Stomach (tissue), 9 donors: ENCODE data around the gene FOLR3. TPM values are rescaled to one million over a fixed set of nuclear protein-coding genes. Genes with fewer than 3 reads are reported as not detected.

Experiments
- DNase-seq, 2 donors: peaks; one replicate each; pipeline versions ENCODE4 v3.0.0 to v3.0.0-alpha.2; 2013 to 2019
- H3K27ac ChIP-seq, 5 donors: fragments of 200-600 bp in 4 of 5; sonication (generic) in 4 of 5; one replicate each; pipeline ENCODE4 v1.5.1; 2013 to 2019; ENCODE audit warnings: mild to moderate bottlenecking in 1 of 5, moderate library complexity in 1 of 5
- H3K27me3 ChIP-seq, 3 donors: fragments of 200-600 bp; sonication (generic); one replicate each; pipeline ENCODE4 v1.5.1; 2017 to 2019; ENCODE audit warnings: mixed run types in 1 of 3
- H3K36me3 ChIP-seq, 4 donors: fragments of 200-600 bp; sonication (generic); 1 replicate in 3 of 4; 2 replicates in 1 of 4; pipeline ENCODE4 v1.5.1; 2016 to 2019
- H3K4me1 ChIP-seq, 4 donors: fragments of 200-600 bp; sonication (generic); one replicate each; pipeline ENCODE4 v1.5.1; 2016 to 2019
- H3K4me3 ChIP-seq, 4 donors: fragments of 200-600 bp; sonication (generic) in 3 of 4; one replicate each; pipeline ENCODE4 v1.5.1; 2016 to 2019; ENCODE audit warnings: mild to moderate bottlenecking in 1 of 4
- H3K9me3 ChIP-seq, 4 donors: fragments of 200-600 bp; sonication (generic); one replicate each; pipeline ENCODE4 v1.5.1; 2016 to 2019
- EP300 ChIP-seq: sonication (generic); formaldehyde crosslinking; IDR thresholded peaks from one replicate; pipeline ENCODE4 v1.6.1; 2017; ENCODE audit warnings: antibody characterized with exemption
- POLR2A ChIP-seq, 4 donors: fragments of 450-650 bp; IDR thresholded peaks; one replicate each; pipeline ENCODE4 v1.6.1; 2016; ENCODE audit warnings: antibody characterized with exemption in 4 of 4, control low read depth in 2 of 4, mild to moderate bottlenecking in 1 of 4, moderate library complexity in 1 of 4
- POLR2AphosphoS5 ChIP-seq, 3 donors: sonication (generic); formaldehyde crosslinking; IDR thresholded peaks; one replicate each; pipeline ENCODE4 v1.6.1; 2016; ENCODE audit warnings: antibody characterized with exemption in 3 of 3
- WGBS, 5 donors: extraction: QIAGEN DNeasy Blood & Tissue Kit in 3 of 5; methylation state at CpG; one replicate each; pipeline versions ENCODE4 v1.1.5 to v1.1.7; 2013 to 2018; 5-methylcytosine and 5-hydroxymethylcytosine counted together
- intact Hi-C: fragments of 100-400 bp; cut with DNase I; formaldehyde crosslinking; loops from one replicate; pipeline ENCODE4 v1.15.1; 2023; ENCODE audit warnings: low total_unique reads
- polyA plus RNA-seq, 3 donors: library from polyadenylated mRNA; stranded (reverse); fragments of 200-250 nt; gene quantifications; one replicate each; pipeline ENCODE4 v1.2.3, GENCODE V29; 2013
- total RNA-seq, 5 donors: library from RNA; depleted of rRNA; stranded (reverse); fragments of >200 nt; gene quantifications; one replicate each; pipeline versions ENCODE4 v1.1.0 to v1.2.3, GENCODE V29; 2014 to 2016
- TF ChIP-seq, protein P1 (sequence below), 7 experiments: fragments of 450-650 bp in 4 of 7; fragments of 200-600 bp in 3 of 7; sonication (generic) in 3 of 7; IDR thresholded peaks; one replicate each; pipeline ENCODE4 v1.5.1; 2016 to 2019; ENCODE audit warnings: antibody characterized with exemption in 7 of 7, control low read depth in 2 of 7, mild to moderate bottlenecking in 1 of 7
- donor health status: healthy with polysubstance abuse.
- donor health status: Bipolar disorder and iron deficiency.
- donor health status: healthy.

Gene FOLR3
- total and polyA plus RNA-seq, 8 donors: 0.15 to 36.8 (median 0.62) TPM; not detected in 5

DNA sequence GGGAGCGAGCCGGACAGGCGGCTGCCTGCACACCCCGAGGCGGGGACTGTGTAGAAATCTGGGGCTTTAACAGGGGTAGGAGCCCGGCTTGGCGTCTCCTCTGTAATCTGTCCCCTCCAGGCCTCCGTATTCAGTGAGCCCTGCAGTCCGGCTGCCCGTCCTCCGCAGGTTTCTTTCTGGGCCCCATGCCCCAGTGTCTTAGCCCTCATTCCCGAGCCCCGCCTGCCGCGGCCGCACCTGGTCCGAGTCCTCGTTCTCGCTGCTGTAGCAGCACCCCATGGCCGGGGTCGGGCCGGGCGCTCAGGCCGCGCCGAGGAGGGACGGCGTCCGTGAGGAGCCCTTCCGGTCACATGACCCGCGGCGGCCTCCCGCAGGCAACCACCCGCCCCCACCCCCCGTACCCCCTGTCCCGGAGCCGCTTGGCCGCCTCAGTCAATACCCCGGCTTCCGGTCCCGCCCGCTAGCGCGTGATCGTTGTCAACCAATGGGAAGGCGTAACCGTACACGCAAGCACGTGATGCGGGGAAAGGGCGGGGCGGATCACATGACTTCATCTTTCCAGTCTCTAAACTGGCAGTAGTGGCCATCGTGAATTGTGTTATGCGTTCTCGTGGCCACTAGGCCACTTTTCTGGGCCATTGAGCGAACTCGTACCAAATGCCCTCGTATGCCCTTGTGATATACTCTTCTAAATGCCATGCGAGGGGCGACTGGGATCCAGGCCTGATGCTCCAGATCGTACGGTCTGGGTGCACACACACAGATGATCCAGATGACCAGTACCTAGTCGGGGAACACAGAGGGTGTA, 32.4 kb upstream of the FOLR3 start, which contains the start of gene LAMTOR1:
TSS of gene LAMTOR1 (minus strand) at position 352 of the 808 bp plus-strand sequence. CDS start at position 279, 73 bp downstream.
- peak within 1 kb of the TSS; percentile 93 to 97 (median 96) for H3K27ac ChIP-seq
- intact Hi-C loops: no loop called here
- peak; percentile 100 for DNase-seq
- peaks cover 12 to 39% (median 28%) of the 10 kb centered on the region in 4 donors for H3K36me3 ChIP-seq
- TF ChIP-seq POLR2AphosphoS5 (IDR thresholded peaks at IDR 0.05) (peak; percentile 79 to 86 (median 79)), EP300 (no peak), POLR2A (IDR thresholded peaks at IDR 0.05) (peak in 1 of 4 donors; percentile 13)
- TF ChIP-seq, protein P1, sequence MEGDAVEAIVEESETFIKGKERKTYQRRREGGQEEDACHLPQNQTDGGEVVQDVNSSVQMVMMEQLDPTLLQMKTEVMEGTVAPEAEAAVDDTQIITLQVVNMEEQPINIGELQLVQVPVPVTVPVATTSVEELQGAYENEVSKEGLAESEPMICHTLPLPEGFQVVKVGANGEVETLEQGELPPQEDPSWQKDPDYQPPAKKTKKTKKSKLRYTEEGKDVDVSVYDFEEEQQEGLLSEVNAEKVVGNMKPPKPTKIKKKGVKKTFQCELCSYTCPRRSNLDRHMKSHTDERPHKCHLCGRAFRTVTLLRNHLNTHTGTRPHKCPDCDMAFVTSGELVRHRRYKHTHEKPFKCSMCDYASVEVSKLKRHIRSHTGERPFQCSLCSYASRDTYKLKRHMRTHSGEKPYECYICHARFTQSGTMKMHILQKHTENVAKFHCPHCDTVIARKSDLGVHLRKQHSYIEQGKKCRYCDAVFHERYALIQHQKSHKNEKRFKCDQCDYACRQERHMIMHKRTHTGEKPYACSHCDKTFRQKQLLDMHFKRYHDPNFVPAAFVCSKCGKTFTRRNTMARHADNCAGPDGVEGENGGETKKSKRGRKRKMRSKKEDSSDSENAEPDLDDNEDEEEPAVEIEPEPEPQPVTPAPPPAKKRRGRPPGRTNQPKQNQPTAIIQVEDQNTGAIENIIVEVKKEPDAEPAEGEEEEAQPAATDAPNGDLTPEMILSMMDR (IDR thresholded peaks at IDR 0.05): peak in 5 of 7 experiments; percentile 28 to 67 (median 49)
- no peaks in the 10 kb centered on the region for H3K9me3 ChIP-seq
- peaks cover 22 to 51% (median 45%) of the 10 kb centered on the region in 4 donors for H3K4me1 ChIP-seq
- peak within 1 kb of the TSS; percentile 66 to 98 (median 82) for H3K4me3 ChIP-seq
- 2 to 4% (median 2%) methylated on average over 37 to 64 of the region's 64 CpGs for WGBS, 5 donors
- no peaks in the 10 kb centered on the region for H3K27me3 ChIP-seq

DNA sequence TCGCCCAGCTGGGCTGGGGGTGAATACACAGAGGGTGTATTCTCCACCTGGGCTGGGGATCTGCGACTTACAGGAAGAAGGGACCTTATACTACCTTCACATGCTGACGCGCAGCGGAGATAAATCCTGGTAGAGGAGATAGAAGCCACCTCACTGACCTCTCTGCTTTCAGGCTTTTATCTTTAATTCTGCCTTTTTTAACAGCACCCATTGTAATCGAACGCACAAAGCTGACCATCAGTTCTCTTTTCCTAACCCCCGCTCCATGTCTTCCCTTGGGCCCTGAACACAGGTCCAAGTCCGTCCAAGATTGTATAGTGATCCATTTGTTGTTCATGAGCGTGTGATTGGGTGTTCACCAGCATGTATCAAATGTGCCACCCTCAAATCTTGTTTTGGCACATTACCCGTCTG, 31.8 kb upstream of the FOLR3 start:
- peak overlapping the region; percentile 66 to 98 (median 82) for H3K4me3 ChIP-seq
- TF ChIP-seq EP300: no peak
- TF ChIP-seq POLR2A (IDR thresholded peaks at IDR 0.05): no peak
- TF ChIP-seq POLR2AphosphoS5 (IDR thresholded peaks at IDR 0.05): no peak
- TF ChIP-seq, protein P1 (IDR thresholded peaks at IDR 0.05): no peak
- peaks cover 6 to 39% (median 27%) of the 10 kb centered on the region in 4 donors for H3K36me3 ChIP-seq
- peaks cover 22 to 50% (median 43%) of the 10 kb centered on the region in 4 donors for H3K4me1 ChIP-seq
- WGBS, 5 donors: 77 to 83% (median 78%) methylated on average over 11 of the region's 11 CpGs
- intact Hi-C loops: no loop called here
- H3K27me3 ChIP-seq: no peaks in the 10 kb centered on the region
- DNase-seq: no peak
- no peaks in the 10 kb centered on the region for H3K9me3 ChIP-seq
- peak overlapping the region; percentile 90 to 97 (median 94) for H3K27ac ChIP-seq

DNA sequence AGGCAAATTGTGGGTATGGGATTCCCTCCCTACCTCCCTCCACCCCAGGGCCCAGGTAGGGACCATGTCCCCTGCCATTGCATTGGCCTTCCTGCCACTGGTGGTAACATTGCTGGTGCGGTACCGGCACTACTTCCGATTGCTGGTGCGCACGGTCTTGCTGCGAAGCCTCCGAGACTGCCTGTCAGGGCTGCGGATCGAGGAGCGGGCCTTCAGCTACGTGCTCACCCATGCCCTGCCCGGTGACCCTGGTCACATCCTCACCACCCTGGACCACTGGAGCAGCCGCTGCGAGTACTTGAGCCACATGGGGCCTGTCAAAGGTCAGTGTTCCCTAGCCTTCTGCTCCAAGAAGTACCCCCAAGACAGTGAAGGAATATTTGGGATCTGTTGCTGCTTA, 29.6 kb upstream of the FOLR3 start, which contains the start of gene TOMT:
TSS of gene TOMT (plus strand) at position 37 of the 400 bp plus-strand sequence. CDS start at position 65, 28 bp downstream.
- no peaks in the 10 kb centered on the region for H3K9me3 ChIP-seq
- TF ChIP-seq POLR2A (IDR thresholded peaks at IDR 0.05) (no peak), POLR2AphosphoS5 (IDR thresholded peaks at IDR 0.05) (no peak), EP300 (no peak)
- TF ChIP-seq, protein P1 (IDR thresholded peaks at IDR 0.05): no peak
- H3K4me3 ChIP-seq: no peak within 1 kb of the TSS
- H3K4me1 ChIP-seq: peaks cover 18 to 29% (median 27%) of the 10 kb centered on the region in 4 donors
- intact Hi-C loops: no loop called here
- H3K27me3 ChIP-seq: no peaks in the 10 kb centered on the region
- peaks cover 0 to 36% (median 24%) of the 10 kb centered on the region in 4 donors for H3K36me3 ChIP-seq
- no peak for DNase-seq
- 93 to 97% (median 96%) methylated on average over 14 of the region's 14 CpGs for WGBS, 5 donors
- H3K27ac ChIP-seq: no peak within 1 kb of the TSS

DNA sequence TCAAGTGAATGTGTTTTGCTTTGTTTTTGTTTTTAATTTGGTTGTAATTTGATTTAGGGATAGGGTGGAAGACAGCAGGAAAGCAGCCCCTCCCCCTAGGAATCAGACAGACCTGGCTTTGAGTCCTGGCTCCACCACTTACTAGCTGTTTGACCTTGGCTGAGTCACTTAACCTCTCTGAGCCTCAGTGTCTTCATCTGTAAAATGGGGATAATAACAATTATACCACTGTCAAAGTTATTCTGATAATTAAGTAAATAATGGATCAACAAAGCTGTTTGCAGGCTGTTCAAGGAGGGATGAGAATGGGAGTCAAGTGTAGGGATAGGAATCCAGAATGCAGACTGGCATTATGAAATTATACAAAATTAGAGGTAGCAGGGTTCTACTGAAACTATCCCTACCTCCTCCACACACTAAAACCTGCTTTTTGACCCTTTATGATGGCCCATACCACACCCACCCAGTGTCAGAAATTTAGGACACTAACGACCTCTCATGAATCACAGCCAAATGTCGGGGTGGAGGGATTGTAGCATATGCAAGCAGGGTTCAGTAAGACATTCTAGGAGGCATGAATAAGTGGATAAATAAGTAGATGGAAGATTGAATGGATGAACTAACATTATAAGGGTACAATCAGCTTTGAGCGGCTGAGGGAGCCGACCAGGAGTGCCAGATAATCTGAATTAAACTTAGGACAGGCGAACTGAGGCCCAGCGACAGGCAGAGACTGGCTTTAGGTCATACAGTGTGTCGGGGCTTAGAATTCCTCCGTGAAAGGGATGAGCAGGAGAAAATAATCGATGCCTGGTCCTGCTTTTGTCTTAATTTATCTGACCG, 24.0 kb upstream of the FOLR3 start:
- TF ChIP-seq, protein P1 (IDR thresholded peaks at IDR 0.05): no peak
- no peak for TF ChIP-seq POLR2AphosphoS5 (IDR thresholded peaks at IDR 0.05)
- TF ChIP-seq POLR2A (IDR thresholded peaks at IDR 0.05): no peak
- no peak for TF ChIP-seq EP300
- WGBS, 5 donors: 1 to 3% (median 2%) methylated on average over 7 to 10 of the region's 10 CpGs
- Histone ChIP-seq H3K36me3 (peaks cover 0 to 32% (median 23%) of the 10 kb centered on the region in 4 donors), H3K9me3 (no peaks in the 10 kb centered on the region), H3K27ac (peak overlapping the region; percentile 95 to 98 (median 96)), H3K27me3 (no peaks in the 10 kb centered on the region), H3K4me3 (peak overlapping the region; percentile 39 to 68 (median 52)), H3K4me1 (peaks cover 8 to 21% (median 14%) of the 10 kb centered on the region in 4 donors)
- no peak for DNase-seq
- intact Hi-C loops: no loop called here
